Inflammatory macrophage treated with lipopolysaccharide for 1 hour (primary cell): ENCODE measurements around the gene BBS9.
A peak's percentile ranks its signal among the peaks of the same experiment; 100 is the strongest.
"Not testable (repeated sequence)": the region's sequence is repeated elsewhere in the genome, so short reads cannot be mapped to it uniquely, and the experiment has no call there.

Experiments
- DNase-seq, 2 donors: peaks; one replicate each; pipeline ENCODE4 v3.0.0-alpha.2; 2020 to 2022

Gene BBS9

GRCh38 chr7:33128990-33129805, at the start of gene BBS9:
Gene BBS9 (plus strand): TSS chr7:33129564. CDS start chr7:33146253, 16,689 bp downstream.
- DNase-seq: peak; percentile 94 to 95

- DNase-seq: no peak
Measured at GRCh38 chr7:33079763-33080690, 49.3 kb upstream of the BBS9 start.

- DNase-seq: no peak
Measured at GRCh38 chr7:33087356-33087755, 42.0 kb upstream of the BBS9 start.

GRCh38 chr7:33087858-33088257, 41.5 kb upstream of the BBS9 start:
- no peak for DNase-seq

GRCh38 chr7:33089142-33089541, 40.2 kb upstream of the BBS9 start:
- no peak for DNase-seq

- DNase-seq: no peak
Measured at GRCh38 chr7:33091111-33091531, 38.2 kb upstream of the BBS9 start.

GRCh38 chr7:33091641-33092191, 37.6 kb upstream of the BBS9 start:
- DNase-seq: no peak

GRCh38 chr7:33093266-33093665, 36.1 kb upstream of the BBS9 start:
- DNase-seq: no peak

GRCh38 chr7:33094745-33095275, 34.6 kb upstream of the BBS9 start:
- DNase-seq: not testable (repeated sequence)

GRCh38 chr7:33099154-33099940, 30.0 kb upstream of the BBS9 start:
- DNase-seq: no peak

- no peak for DNase-seq
Measured at GRCh38 chr7:33100770-33101169, 28.6 kb upstream of the BBS9 start.

- no peak for DNase-seq
Measured at GRCh38 chr7:33101906-33102305, 27.5 kb upstream of the BBS9 start.

GRCh38 chr7:33107136-33108066, 22.0 kb upstream of the BBS9 start:
- peak; percentile 35 to 44 for DNase-seq

GRCh38 chr7:33108554-33109004, 20.8 kb upstream of the BBS9 start:
- DNase-seq: peak; percentile 20 to 34

GRCh38 chr7:33109005-33109757, 20.2 kb upstream of the BBS9 start, which contains the start of gene RP9:
Gene RP9 (minus strand): TSS chr7:33109404. CDS start chr7:33109372, 32 bp downstream.
- DNase-seq: peak; percentile 63 to 77

GRCh38 chr7:33109758-33110238, 19.6 kb upstream of the BBS9 start:
- DNase-seq: peak; percentile 24 to 27

GRCh38 chr7:33111614-33112013, 17.8 kb upstream of the BBS9 start:
- DNase-seq: no peak

GRCh38 chr7:33114976-33115375, 14.4 kb upstream of the BBS9 start:
- DNase-seq: no peak

- no peak for DNase-seq
Measured at GRCh38 chr7:33118383-33118782, 11.0 kb upstream of the BBS9 start.

- DNase-seq: no peak
Measured at GRCh38 chr7:33127085-33127484, 2.3 kb upstream of the BBS9 start.
